C4-2B (cell line): ENCODE data around the gene SEL1L.
"Not testable (repeated sequence)": the region's sequence is repeated elsewhere in the genome, so short reads cannot be mapped to it uniquely, and the experiment has no call there.

Experiments
- H3K27ac ChIP-seq: fragments of 450-650 bp; 2 replicates; pipeline ENCODE4 v1.5.1; 2017
- ZFX ChIP-seq: fragments of 450-650 bp; IDR thresholded peaks from 2 replicates; pipeline ENCODE4 v1.6.1; 2017
- TF ChIP-seq, protein P1 (sequence below): fragments of 450-650 bp; conservative IDR thresholded peaks from 2 replicates; pipeline ENCODE4 v1.5.1; 2017; ENCODE audit warnings: mild to moderate bottlenecking

SEL1L gene

DNA sequence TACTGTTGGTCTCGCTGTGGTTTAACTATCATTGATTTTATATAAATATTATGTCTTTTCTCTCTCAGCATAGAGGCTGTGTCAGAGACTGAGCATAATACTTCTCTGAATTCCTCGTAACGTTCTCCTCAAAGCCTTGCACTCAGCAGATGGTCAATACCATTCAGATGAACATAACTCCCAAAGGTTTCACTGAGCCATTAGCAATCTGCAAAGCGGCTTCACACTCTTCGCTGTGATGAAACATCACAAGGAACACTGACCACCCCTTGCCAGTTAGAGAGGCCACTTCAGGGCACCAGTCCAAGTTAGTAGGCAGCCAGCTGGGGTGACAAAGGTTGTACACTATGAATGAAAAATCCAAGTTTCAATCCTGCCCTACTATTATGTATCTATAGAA lies 103.4 kb downstream of the SEL1L start:
- no peak for TF ChIP-seq ZFX
- TF ChIP-seq, protein P1, sequence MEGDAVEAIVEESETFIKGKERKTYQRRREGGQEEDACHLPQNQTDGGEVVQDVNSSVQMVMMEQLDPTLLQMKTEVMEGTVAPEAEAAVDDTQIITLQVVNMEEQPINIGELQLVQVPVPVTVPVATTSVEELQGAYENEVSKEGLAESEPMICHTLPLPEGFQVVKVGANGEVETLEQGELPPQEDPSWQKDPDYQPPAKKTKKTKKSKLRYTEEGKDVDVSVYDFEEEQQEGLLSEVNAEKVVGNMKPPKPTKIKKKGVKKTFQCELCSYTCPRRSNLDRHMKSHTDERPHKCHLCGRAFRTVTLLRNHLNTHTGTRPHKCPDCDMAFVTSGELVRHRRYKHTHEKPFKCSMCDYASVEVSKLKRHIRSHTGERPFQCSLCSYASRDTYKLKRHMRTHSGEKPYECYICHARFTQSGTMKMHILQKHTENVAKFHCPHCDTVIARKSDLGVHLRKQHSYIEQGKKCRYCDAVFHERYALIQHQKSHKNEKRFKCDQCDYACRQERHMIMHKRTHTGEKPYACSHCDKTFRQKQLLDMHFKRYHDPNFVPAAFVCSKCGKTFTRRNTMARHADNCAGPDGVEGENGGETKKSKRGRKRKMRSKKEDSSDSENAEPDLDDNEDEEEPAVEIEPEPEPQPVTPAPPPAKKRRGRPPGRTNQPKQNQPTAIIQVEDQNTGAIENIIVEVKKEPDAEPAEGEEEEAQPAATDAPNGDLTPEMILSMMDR, result no peak
- no peak overlapping the region for H3K27ac ChIP-seq

DNA sequence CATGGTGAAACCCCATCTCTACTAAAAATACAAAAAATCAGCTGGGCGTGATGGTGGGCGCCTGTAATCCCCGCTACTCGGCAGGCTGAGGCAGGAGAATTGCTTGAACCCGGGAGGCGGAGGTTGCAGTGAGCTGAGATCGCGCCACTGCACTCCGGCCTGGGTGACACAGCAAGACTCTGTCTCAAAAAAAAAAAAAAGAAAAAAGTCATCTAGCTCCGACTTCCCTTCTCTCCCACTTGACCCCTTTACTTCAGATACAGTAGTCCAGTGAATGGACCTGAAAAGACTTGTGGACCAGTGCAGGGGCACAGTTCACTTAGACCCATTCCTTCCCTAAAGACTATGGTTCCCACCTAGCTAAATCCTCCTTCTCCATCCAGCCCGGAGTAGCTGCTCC lies 103.9 kb downstream of the SEL1L start:
- not testable (repeated sequence) for H3K27ac ChIP-seq

DNA sequence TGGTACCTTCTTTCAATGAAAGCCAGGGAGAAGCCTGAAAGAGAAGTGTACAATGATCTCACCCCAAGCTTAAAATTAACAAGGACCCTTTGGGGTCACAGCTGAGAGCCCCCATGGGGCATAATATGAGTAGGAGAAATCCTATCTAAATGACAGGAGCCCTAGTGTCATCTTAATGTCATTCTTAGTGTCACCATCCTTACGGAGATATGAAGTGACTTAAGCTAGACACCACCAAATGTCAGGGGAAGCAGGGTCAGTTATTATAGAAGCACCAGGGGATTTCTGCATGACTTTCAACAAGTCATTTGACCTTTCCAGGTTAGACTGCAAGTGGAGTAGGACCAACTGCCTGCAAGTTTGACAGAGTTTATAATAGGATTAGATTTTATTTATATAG lies 104.6 kb downstream of the SEL1L start:
- H3K27ac ChIP-seq, result no peak overlapping the region
- no peak for TF ChIP-seq ZFX
- TF ChIP-seq, protein P1, result no peak

DNA sequence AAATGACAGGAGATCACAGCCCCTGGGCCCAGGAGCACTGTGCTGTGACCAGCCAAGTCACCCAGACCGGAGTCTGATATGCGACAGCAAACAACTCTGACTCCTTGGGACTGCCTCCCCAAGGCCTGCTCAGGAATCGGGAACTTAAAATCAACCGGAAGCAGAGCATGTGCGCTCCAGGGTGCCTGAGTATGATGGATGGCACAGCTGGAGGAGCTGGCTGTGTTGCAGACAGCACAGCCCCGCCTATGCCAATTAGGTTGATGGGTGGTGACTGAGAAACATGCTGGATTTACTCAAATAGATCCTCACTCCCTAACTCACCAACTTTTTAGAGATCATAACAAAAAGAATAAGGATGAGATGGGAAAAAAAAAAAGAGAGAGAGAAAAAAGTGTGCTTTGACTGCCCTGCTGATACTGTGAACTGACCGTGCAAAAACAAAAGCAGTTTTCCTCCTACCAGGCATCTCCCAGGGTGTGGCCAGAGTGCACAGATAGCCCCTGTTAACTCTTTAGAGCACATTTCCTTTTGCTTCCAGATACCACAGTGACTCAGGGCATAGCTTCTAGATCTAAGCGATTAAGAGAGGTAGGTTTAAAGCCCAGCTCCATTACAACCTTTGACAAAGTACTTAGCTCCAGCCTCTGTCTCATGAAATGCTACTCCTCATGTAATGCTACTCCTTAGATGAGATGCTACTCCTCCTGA lies 106.2 kb downstream of the SEL1L start:
- H3K27ac ChIP-seq, result no peak overlapping the region
- no peak for TF ChIP-seq ZFX
- TF ChIP-seq, protein P1, result no peak

DNA sequence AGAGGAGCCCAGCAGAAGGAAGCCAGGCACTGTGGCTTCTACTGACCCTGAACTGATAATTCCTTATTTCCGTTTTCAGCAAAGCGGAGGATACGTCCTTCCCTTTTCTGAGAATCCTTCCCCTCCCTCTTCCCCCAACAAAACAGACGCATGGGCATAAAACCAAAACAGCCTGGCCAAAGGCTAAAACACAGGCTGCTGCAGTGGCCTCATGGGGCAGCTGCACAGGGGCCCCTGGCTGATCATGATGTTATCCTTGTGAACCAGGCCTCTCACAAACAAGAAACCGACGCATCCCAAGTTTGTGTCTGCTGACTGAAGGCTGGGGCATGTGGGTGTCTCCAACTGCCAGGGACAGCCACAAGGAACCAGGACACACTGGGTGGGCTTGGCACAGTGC lies 110.1 kb downstream of the SEL1L start:
- peak overlapping the region; percentile 23 for H3K27ac ChIP-seq
- no peak for TF ChIP-seq ZFX
- TF ChIP-seq, protein P1, result no peak
